ENCODE data around the gene NEK6.

Gene NEK6

GRCh38 chr9:124346347-124347163, 88.8 kb downstream of the NEK6 start:
- DNase-seq: no peak

GRCh38 chr9:124347206-124347967, 89.6 kb downstream of the NEK6 start:
- DNase-seq: peak; percentile 6

- no peak for DNase-seq
These were observed 90.2 kb downstream of the NEK6 start for GRCh38 chr9:124347968-124348358.

DNA sequence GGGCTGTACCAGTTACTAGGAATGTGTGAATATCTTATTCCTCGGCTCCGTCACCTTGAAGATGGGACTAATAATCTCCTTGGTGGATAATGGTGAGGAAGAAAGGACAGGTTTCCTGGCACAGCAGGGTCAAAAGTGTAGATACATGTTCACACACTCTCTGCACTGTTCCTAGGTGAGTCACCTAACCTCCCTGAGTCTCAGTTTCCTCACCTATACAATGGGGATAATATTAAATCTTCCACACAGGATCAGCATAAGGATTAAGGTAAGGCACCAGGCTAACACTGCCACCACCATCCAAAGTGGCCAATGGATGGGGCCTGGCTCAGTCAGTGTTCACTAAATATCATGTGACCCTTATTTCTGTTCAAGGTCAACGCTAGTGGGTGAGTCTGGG, 90.6 kb downstream of the NEK6 start:
- DNase-seq: no peak

GRCh38 chr9:124348831-124349230, 91.1 kb downstream of the NEK6 start:
- no peak for DNase-seq

GRCh38 chr9:124349267-124349666, 91.5 kb downstream of the NEK6 start:
- no peak for DNase-seq

DNA sequence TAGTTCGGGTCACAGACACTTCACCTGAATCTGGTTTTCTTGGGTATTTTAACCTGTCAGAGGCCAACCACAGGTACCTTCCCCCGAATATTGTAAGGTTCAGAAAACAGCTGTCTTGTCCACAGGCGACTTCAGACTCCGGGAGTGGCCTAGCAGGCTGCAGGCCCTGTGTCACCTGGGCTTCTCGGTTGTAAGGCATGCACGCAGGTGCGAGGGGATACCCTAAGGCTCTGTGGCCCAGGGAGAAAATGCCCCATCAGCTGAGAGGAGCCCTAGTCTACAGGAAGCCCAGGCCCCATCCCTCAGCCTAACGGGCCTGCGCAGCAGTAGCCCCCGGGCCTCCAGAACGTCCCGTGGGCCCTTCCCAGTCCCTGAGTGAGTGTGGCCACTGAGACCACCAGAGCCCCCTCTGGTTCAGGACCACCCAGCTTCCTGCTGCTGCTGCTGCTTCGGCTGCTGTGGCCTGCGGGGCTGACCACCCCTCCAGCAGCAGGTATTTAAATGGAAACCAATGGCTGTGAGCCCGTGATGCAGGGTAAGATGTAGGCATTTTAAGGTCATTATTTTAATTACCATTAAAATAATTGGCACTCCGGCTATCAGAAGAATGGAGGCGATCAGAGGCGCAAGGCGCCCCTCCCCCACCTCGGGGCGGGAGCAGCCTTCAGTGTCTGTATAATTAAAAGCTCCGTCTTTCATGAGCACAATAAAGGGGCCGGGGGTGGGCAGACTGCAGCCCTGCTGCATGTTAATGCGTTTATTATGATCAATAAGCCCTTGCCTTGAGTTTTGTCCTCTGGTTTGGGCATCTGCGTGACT, 92.1 kb downstream of the NEK6 start:
- no peak for DNase-seq

GRCh38 chr9:124350494-124351263, 92.9 kb downstream of the NEK6 start:
- DNase-seq: no peak

DNA sequence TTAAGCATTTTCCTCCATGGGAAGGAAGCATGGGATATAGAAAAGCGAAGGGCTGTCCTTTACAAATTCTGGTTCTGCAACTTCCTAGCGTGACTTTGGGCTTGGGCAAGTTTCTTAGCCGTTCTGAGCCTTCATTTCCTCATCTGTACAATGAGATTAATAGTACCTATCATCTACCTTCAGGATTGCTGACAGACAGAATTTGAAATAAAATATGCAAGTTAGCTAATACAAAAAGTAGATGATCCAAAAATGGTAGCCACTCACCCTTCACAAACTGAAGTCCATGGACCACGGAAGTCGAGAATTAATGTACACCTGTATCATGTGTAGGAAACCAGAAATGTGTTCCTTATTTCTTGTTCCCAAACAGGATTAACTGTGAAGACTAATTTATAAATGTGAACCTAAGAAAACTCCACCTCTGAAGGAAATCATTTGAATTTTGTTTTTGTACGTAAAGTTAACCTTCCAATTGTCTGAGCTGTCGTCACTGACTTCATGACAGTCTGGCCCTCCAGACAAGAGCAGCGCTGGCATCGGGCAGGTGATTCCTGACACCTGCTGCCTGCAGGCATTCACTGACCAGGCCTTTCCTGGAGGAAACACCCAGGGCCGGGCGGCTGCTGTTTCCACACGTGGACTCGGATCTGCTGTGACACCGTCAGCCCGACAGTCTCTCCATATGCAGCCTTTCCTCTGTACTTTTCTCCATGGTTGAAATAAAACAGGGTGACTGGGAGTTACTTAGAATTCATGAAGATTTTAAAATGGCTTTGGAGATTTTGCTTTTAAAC, 94.1 kb downstream of the NEK6 start:
- DNase-seq: no peak

DNA sequence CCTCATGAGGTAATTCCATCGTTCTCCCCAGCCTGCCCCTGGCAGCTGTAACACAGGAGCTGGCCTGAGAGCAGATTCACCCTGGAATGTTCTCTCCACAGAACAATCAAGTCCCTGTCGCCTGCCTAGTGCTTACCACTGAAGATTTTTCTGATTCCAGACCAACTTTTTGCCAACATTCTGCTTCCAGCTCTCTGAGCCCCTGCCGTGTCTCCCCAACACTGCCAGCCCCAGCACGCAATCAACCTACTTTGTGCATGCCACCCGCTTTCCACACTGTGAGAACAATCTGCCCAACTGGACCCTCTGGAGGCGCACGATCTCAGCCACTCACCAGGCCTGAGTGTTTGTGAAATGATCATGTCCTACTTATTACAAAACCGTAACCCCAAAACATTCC, 94.9 kb downstream of the NEK6 start:
- DNase-seq: no peak

DNA sequence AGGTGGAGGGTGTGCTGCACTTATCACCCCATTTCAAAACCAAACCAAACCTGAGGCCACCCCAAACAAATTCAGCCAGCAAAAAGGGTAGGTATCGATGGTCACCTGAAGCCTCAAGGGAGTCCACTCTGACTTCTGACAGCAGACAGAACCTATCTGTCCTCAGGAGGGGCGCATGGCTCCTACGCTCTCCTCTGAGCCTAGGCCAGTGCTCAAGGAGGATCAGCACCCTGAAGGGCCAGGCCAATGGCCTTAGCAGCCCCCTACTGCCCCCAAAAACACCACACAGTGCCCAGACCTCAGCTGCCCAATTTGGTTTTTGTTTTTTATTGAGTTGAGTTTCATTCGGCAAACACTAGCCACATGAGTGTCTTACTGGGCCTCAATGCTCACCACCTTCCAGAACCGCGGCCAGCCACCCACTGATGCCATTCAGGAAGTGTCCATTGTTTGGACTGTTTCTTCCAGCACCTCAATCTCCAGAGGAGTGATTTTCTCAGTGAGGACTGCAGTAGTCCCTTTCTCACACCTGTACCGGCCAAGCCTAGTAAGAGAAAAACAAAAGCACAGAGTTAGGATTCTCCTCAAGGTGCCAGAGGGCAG, 95.5 kb downstream of the NEK6 start:
- no peak for DNase-seq

DNA sequence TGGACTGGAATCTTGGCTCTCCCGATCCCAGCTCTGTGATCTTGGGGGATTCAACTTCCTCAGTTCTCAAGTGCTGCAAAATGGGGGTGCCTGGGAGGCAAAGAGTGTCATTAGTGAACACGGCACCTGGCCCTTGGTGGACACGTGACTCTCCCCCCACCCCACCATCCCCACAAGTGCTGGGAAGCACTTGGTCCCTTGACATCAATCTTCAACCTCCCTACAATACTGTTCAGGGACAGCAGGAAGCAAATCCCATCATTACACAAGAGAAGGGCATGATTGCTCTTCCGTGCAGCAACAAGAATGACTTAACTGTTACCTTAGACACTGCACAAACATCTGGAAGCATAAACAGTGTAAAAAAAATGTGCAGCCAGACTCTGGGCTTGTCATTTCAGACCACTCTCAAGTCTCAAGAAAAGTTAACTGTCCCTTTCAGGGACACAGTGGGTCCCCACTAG, 96.1 kb downstream of the NEK6 start:
- DNase-seq: no peak

DNA sequence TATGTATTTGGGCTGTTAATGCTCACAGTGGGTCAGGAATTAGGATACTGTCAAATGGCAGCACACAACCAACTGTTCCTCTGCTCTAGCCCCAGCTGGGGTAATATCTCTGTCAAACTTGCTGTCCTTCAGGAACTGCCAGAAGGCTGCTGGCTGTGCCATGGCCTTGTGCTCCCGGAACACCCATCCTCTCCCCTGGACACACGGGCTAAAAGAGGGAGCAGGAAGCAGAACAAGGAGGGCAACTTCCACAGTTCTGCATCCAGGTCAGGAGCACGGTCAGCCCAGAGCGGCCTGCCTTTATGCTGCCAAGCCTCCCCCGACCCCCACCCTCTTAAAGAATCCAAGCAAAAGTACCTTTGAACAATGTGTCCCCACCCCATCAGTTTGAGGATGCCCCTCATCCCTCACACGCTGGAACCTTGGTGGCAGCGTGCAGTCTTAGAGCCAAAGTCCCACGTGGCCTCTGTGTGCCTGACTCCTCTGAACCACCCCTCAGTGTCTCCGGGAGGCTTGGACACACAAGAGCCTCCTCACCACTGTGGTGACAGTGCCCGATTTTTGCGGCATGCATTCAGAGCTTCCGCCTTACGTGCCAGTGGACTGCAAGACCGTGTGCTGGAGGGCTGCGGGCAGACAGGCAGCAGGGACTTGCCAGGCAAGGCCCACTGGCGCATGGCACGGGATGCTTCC, 96.7 kb downstream of the NEK6 start:
- no peak for DNase-seq

DNA sequence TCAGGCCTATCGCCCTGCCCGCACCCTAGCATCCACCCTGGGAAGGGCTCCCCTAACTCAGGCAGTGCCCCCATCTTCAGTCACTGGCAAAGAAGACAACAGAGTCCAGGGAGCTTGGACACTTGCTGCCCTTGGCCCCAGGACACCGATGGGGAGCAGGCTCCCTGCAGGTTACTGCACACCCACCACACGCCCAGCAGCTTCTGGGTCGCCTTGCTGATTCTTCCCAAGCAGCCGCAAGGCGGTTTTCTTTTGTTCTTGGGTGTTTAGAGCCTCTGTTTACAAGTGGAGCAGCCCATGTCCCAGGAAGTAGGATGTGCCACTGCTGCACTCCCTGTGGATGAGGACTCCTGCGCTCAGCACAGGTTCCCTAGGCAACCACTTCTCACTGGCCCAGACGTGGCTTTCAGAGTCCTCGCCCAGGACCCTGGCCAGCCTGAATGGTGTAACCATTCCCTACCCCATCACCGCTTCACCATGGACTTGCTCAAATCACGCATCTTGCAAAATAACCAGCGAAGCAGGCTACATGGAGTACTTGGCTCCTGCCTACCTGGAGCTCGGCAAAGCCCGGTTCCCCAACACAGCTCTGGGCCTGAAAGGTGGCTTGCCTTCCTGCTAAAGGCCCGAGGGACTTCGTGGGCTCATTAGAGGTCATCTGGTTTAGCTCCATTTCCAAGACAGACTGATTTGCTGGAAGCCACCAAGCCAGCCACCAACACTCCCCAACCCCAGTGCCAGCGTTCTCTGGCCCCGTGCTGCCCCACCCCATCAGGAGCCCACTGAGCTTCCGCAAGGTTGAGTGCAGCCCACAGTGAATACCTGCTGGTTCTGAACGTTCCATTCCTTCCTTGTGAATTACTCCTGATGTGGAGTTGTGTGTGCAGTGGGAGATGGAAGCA, 97.5 kb downstream of the NEK6 start:
- no peak for DNase-seq

GRCh38 chr9:124355941-124356744, 98.4 kb downstream of the NEK6 start:
- no peak for DNase-seq

DNA sequence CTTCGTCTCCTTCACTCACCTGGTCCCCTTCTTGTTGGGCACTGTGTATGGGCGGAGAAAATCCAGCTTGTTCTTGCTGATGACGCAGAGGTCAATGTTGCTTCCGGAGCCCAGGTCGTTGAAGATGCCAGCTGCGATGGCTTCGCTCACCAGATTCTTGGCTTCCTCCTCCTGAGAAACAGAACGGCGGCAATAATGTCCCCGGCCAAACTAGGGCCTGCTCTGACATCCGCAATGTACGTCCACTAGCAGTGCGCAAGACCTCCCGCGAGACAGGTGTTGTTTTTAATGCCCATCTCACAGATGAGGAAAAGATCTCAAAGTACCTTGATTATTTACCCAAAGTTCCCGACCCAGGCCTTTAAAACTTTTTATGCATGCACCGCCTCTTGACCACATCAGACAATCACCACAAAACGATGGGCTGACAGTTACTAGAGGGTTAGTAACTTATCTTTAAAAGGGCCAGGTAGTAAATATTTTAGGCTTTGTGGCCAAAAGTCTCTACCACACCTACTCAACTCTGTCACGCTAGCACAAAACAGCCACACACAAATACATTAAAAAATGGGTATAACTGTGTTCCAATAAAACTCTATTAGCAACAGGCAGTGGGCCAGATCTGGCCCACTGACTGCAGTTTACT, 99.1 kb downstream of the NEK6 start:
- DNase-seq: no peak

- DNase-seq: no peak
These were observed 100.1 kb downstream of the NEK6 start for GRCh38 chr9:124357721-124358361.

- DNase-seq: no peak
These were observed 100.9 kb downstream of the NEK6 start for GRCh38 chr9:124358631-124359030.
